Mesothelial cell of epicardium (in vitro differentiated cells): ENCODE measurements around the gene RFXANK. TPM values are rescaled to one million over a fixed set of nuclear protein-coding genes. Genes with fewer than 3 reads are reported as not detected.
"Not testable (repeated sequence)": the region's sequence is repeated elsewhere in the genome, so short reads cannot be mapped to it uniquely, and the experiment has no call there.

Experiments used
- DNase-seq, 2 experiments: peaks; one replicate each; pipeline ENCODE4 v3.0.0; 2021; ENCODE audit warnings: low spot score in 2 of 2; ENCODE audit not compliant: unreplicated experiment in 2 of 2
- H3K27ac Mint-ChIP-seq: 2 replicates; pipeline ENCODE4 v1.8.0; 2021; ENCODE audit warnings: mixed read lengths
- H3K27me3 Mint-ChIP-seq: 2 replicates; pipeline ENCODE4 v1.8.0; 2021; ENCODE audit warnings: low read depth, mixed read lengths
- H3K36me3 Mint-ChIP-seq: 2 replicates; pipeline ENCODE4 v1.8.0; 2021; ENCODE audit warnings: mixed read lengths
- H3K4me1 Mint-ChIP-seq: 2 replicates; pipeline ENCODE4 v1.8.0; 2021; ENCODE audit warnings: mixed read lengths
- H3K4me3 Mint-ChIP-seq: 2 replicates; pipeline ENCODE4 v1.8.0; 2021; ENCODE audit warnings: mild to moderate bottlenecking, moderate library complexity, mixed read lengths
- H3K9me3 Mint-ChIP-seq: 2 replicates; pipeline ENCODE4 v1.8.0; 2021; ENCODE audit warnings: mixed read lengths
- CTCF ChIP-seq: fragments of 200-600 bp; sonication (generic); IDR thresholded peaks from one replicate; pipeline ENCODE4 v1.5.0; 2021; ENCODE audit warnings: antibody characterized with exemption; ENCODE audit not compliant: unreplicated experiment
- total RNA-seq: library from RNA; stranded (reverse); gene quantifications from 3 replicates; pipeline ENCODE4 v1.2.1, GENCODE V29; 2021

The RFXANK gene
- total RNA-seq, 1 donor from 2014 or later = 93.6 TPM

GRCh38 chr19:19147344-19147743, 44.7 kb upstream of the RFXANK start:
- no peaks in the 10 kb centered on the region for H3K4me1 Mint-ChIP-seq
- DNase-seq = no peak
- no peak overlapping the region for H3K27ac Mint-ChIP-seq
- no peak for TF ChIP-seq CTCF
- H3K27me3 Mint-ChIP-seq = no peaks in the 10 kb centered on the region
- H3K36me3 Mint-ChIP-seq = peaks cover 3% of the 10 kb centered on the region
- H3K4me3 Mint-ChIP-seq = no peak overlapping the region
- no peaks in the 10 kb centered on the region for H3K9me3 Mint-ChIP-seq

GRCh38 chr19:19148504-19148903, 43.6 kb upstream of the RFXANK start:
- not testable (repeated sequence) for H3K27ac Mint-ChIP-seq, H3K4me1 Mint-ChIP-seq, H3K27me3 Mint-ChIP-seq, H3K36me3 Mint-ChIP-seq, DNase-seq, H3K4me3 Mint-ChIP-seq, H3K9me3 Mint-ChIP-seq

- Mint-ChIP-seq H3K4me3 (no peak overlapping the region), H3K4me1 (no peaks in the 10 kb centered on the region), H3K9me3 (no peaks in the 10 kb centered on the region), H3K27ac (no peak overlapping the region), H3K27me3 (no peaks in the 10 kb centered on the region), H3K36me3 (peaks cover 3% of the 10 kb centered on the region)
- no peak for TF ChIP-seq CTCF
- DNase-seq = no peak
Observed at GRCh38 chr19:19149435-19149834, 42.6 kb upstream of the RFXANK start.

- TF ChIP-seq CTCF = no peak
- DNase-seq = no peak
- H3K27ac Mint-ChIP-seq = no peak overlapping the region
- peaks cover 5% of the 10 kb centered on the region for H3K9me3 Mint-ChIP-seq
- H3K4me1 Mint-ChIP-seq = no peaks in the 10 kb centered on the region
- H3K36me3 Mint-ChIP-seq = peaks cover 9% of the 10 kb centered on the region
- H3K4me3 Mint-ChIP-seq = no peak overlapping the region
- H3K27me3 Mint-ChIP-seq = no peaks in the 10 kb centered on the region
Observed at GRCh38 chr19:19151418-19151817, 40.6 kb upstream of the RFXANK start.

GRCh38 chr19:19152668-19153384, 39.2 kb upstream of the RFXANK start:
- Mint-ChIP-seq H3K9me3 (peaks cover 5% of the 10 kb centered on the region), H3K36me3 (peaks cover 16% of the 10 kb centered on the region), H3K27me3 (no peaks in the 10 kb centered on the region), H3K4me1 (no peaks in the 10 kb centered on the region), H3K4me3 (no peak overlapping the region), H3K27ac (no peak overlapping the region)
- no peak for DNase-seq
- no peak for TF ChIP-seq CTCF

- DNase-seq = no peak
- Mint-ChIP-seq H3K9me3 (peaks cover 5% of the 10 kb centered on the region), H3K4me1 (no peaks in the 10 kb centered on the region), H3K27me3 (no peaks in the 10 kb centered on the region), H3K27ac (no peak overlapping the region), H3K4me3 (no peak overlapping the region), H3K36me3 (peaks cover 13% of the 10 kb centered on the region)
- no peak for TF ChIP-seq CTCF
Observed at GRCh38 chr19:19154768-19155494, 37.1 kb upstream of the RFXANK start.
